GM03348 (cell line): ENCODE data around the gene RIOX2.
"Not testable (repeated sequence)": the region's sequence is repeated elsewhere in the genome, so short reads cannot be mapped to it uniquely, and the experiment has no call there.

ENCODE experiments used
- DNase-seq: peaks from one replicate; pipeline ENCODE4 v3.0.0; 2012; ENCODE audit warnings: low spot score

RIOX2 gene

DNA sequence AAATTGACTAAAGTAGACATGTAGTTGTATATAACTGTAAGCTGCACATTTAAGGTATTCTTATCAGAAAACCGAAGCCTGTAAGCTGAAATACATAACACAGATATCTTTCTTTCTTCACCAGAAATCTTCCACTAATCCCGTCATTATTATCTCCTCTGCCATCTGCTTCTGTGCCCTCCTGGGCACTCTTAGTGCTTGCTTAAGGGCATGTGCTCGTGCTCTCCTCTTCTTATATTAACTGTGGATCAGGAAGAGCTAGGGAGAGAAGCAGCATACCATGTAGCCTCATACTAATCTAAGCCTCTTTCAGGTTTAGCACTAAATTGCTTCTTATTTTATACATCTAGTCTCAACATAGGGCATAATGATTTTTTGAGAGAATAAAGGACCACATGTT, 60.8 kb downstream of the RIOX2 start:
- no peak for DNase-seq

DNA sequence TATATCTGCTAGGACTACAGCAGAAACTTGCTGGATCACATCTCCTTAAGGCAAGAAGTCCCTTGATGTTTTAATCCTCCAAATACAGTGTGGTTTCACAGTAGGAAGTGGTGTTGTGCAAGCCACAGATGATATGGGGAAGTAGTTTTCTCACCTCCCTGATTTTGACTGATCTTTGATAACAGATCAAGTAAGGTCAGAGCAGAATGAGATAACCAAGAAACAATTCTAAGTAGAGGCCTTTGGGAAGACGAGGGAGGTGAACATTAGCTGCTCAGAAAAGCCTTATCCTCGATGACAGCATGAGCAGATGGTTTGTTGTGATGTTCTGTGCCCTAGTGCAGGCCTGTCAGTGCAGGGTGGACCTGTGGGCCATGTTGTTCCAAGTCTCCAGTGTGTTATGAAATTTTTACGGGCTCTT, 61.3 kb downstream of the RIOX2 start:
- DNase-seq, result no peak

GRCh38 chr3:97910236-97910831, 61.9 kb downstream of the RIOX2 start:
- DNase-seq, result not testable (repeated sequence)

DNA sequence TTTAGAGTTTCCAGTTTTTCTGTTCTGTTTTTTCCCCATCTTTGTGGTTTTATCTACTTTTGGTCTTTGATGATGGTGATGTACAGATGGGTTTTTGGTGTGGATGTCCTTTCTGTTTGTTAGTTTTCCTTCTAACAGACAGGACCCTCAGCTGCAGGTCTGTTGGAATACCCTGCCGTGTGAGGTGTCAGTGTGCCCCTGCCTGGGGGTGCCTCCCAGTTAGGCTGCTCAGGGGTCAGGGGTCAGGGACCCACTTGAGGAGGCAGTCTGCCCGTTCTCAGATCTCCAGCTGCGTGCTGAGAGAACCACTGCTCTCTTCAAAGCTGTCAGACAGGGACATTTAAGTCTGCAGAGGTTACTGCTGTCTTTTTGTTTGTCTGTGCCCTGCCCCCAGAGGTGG, 62.4 kb downstream of the RIOX2 start:
- not testable (repeated sequence) for DNase-seq

- DNase-seq, result no peak
Measured at GRCh38 chr3:97901313-97902248, 70.7 kb downstream of the RIOX2 start.

DNA sequence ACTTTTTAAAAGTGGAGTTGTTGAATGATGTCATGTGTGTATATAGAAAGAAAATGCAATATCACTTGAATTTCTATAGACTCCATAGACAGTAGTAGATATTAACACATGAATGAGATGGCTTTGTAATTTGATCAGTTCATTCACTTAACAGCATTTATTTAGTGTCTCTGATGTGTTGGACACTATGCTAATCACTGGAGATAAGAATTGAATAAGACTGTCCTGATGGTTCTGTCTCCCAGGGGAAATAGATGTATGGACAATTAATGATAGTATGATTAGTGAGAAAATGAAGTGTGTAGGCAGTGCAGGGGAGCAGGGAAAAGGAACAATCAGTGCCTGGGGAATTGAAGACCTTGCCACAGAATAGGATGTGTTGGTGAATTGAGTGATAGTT, 72.9 kb downstream of the RIOX2 start:
- no peak for DNase-seq

DNA sequence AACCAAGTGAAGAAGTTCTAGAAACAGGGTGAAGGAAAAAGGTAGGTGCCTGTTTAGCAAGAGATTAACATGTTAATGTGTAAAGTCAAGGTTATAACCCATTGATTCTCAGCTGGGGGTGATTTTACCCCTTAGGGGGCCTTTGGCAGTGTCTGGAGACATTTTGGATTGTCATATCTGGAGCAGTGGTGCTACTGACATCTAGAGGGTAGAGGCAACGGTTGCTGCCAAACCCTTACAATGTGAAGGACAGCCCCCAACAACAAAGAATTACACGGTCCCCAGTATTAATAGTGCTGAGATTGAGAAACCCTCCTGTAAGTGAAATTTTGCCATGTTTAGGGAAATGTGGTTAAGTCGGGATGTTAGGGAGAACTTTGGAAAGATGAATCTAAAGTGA, 75.7 kb downstream of the RIOX2 start:
- DNase-seq, result no peak

DNA sequence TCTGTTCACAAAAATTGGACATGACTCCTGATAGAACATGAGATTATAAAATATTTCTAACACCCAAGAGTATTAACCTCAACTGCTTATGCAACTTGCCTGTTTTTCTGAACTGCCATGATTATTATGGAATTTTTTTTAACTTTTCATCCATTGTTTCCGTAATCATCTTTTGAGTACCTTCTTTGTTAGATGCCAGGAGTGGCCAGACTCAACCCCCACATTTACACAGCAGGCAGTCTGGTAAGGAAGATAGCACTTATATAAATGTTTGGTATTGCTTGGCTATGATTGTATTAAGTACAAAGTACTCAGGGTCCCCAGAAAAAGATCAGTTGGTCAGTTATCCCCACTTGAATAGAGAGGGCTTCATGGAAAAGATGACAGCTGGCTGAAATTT, 76.1 kb downstream of the RIOX2 start:
- DNase-seq, result no peak

DNA sequence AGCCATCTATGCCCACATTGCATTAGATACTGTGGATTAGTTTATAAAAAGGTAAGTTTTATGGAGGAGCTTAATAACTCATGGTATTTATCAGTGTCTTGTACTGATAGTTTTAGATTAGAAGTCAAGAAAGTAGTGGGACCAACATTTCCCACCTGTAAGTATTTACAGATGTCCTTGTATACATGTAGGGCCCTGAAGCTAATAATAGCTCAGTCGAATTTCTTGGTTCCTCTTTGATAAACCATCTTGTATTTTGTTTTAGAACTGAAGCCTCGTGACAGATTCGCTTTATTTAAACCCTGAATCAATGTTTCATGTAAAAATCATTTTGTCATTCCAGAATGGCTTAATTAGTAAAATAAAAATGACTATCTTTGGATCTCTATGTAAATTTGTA, 77.0 kb downstream of the RIOX2 start:
- DNase-seq, result no peak

GRCh38 chr3:97892852-97893251, 79.4 kb downstream of the RIOX2 start:
- no peak for DNase-seq
